Suprapubic skin (tissue), 4 donors: ENCODE data around the gene BMERB1.

Experiments used
- CTCF ChIP-seq, 2 donors: fragments of 200-600 bp in 1 of 2; fragments of 450-650 bp in 1 of 2; sonication (generic) in 1 of 2; IDR thresholded peaks; one replicate each; pipeline ENCODE4 v1.5.1; 2016 to 2019; ENCODE audit warnings: antibody characterized with exemption in 2 of 2, mild to moderate bottlenecking in 1 of 2, moderate library complexity in 1 of 2
- EP300 ChIP-seq: sonication (generic); formaldehyde crosslinking; IDR thresholded peaks from one replicate; pipeline ENCODE4 v1.6.1; 2017; ENCODE audit warnings: antibody characterized with exemption
- POLR2A ChIP-seq, 2 donors: fragments of 450-650 bp; IDR thresholded peaks; one replicate each; pipeline ENCODE4 v1.6.1; 2017; ENCODE audit warnings: antibody characterized with exemption in 2 of 2, mild to moderate bottlenecking in 2 of 2, moderate library complexity in 2 of 2
- POLR2AphosphoS5 ChIP-seq, 3 donors: sonication (generic); formaldehyde crosslinking; IDR thresholded peaks; one replicate each; pipeline ENCODE4 v1.6.1; 2017; ENCODE audit warnings: antibody characterized with exemption in 3 of 3

GRCh38 chr16:15533386-15533785 is 99.0 kb downstream of the BMERB1 start:
- TF ChIP-seq POLR2AphosphoS5 (IDR thresholded peaks at IDR 0.05) (no peak), EP300 (no peak), CTCF (IDR thresholded peaks at IDR 0.05) (no peak), POLR2A (IDR thresholded peaks at IDR 0.05) (no peak)
